Endothelial cell (in vitro differentiated cells): ENCODE results near the gene DCDC2C. TPM values are rescaled to one million over a fixed set of nuclear protein-coding genes. Genes with fewer than 3 reads are reported as not detected.

Source experiments
- DNase-seq: peaks from one replicate; pipeline ENCODE4 v3.0.0; 2021; ENCODE audit warnings: low spot score
- H3K27ac Mint-ChIP-seq: one replicate; pipeline ENCODE4 v1.8.0; 2021; ENCODE audit warnings: mixed read lengths, inconsistent platforms; ENCODE audit not compliant: unreplicated experiment
- H3K27me3 Mint-ChIP-seq: one replicate; pipeline ENCODE4 v1.8.0; 2021; ENCODE audit warnings: mild to moderate bottlenecking, moderate library complexity, mixed read lengths, inconsistent platforms; ENCODE audit not compliant: unreplicated experiment
- H3K36me3 Mint-ChIP-seq: one replicate; pipeline ENCODE4 v1.8.0; 2021; ENCODE audit warnings: mild to moderate bottlenecking, low read depth, mixed read lengths, inconsistent platforms; ENCODE audit not compliant: unreplicated experiment
- H3K4me1 Mint-ChIP-seq: one replicate; pipeline ENCODE4 v1.8.0; 2021; ENCODE audit warnings: mild to moderate bottlenecking, mixed read lengths, inconsistent platforms; ENCODE audit not compliant: unreplicated experiment
- H3K4me3 Mint-ChIP-seq: one replicate; pipeline ENCODE4 v1.8.0; 2021; ENCODE audit warnings: mild to moderate bottlenecking, mixed read lengths, inconsistent platforms; ENCODE audit not compliant: unreplicated experiment
- H3K9me3 Mint-ChIP-seq: one replicate; pipeline ENCODE4 v1.8.0; 2021; ENCODE audit warnings: mixed read lengths, inconsistent platforms; ENCODE audit not compliant: unreplicated experiment
- CTCF ChIP-seq: fragments of 200-600 bp; sonication (generic); IDR thresholded peaks from one replicate; pipeline ENCODE4 v1.5.0; 2021; ENCODE audit warnings: antibody characterized with exemption; ENCODE audit not compliant: unreplicated experiment
- total RNA-seq: library from RNA; stranded (reverse); fragmentation: NEBNext Ultra II Directional; extraction: Animal tissue kit (Norgen Biotek cat#: 25700); gene quantifications from one replicate; pipeline ENCODE4 v1.2.1, GENCODE V29; 2021; ENCODE audit not compliant: unreplicated experiment

Gene DCDC2C
- total RNA-seq, 1 donor from 2014 or later, result not detected

DNA sequence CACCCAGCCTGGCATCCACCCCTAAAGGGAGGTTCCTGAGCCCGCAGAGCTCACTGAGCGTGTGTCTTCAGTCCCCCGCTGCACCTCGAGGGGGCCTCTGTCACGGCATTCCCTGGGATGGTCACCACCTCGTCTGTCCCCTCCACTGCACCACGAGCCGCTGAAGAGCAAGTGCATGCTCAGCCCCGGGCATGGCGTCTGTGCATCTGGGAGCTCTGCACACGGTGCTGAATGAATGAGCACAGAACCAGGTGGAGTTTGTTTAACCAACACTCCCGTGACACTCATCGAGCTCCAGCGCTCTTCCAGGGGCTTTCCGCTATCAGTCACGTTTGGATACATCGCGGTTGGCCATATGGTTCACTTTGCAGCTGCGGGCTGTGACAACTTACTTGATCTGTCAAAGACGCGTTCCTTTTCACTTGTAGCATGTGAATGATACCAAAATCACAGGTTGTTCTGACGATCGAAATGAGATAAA lies 36.2 kb upstream of the DCDC2C start:
- Mint-ChIP-seq H3K4me1 (no peaks in the 10 kb centered on the region), H3K9me3 (no peaks in the 10 kb centered on the region), H3K36me3 (no peaks in the 10 kb centered on the region), H3K4me3 (no peak overlapping the region), H3K27ac (no peak overlapping the region), H3K27me3 (peaks cover 1% of the 10 kb centered on the region)
- no peak for TF ChIP-seq CTCF
- no peak for DNase-seq

- peaks cover 1% of the 10 kb centered on the region for H3K27me3 Mint-ChIP-seq
- no peak for DNase-seq
- H3K9me3 Mint-ChIP-seq, result no peaks in the 10 kb centered on the region
- H3K36me3 Mint-ChIP-seq, result no peaks in the 10 kb centered on the region
- no peaks in the 10 kb centered on the region for H3K4me1 Mint-ChIP-seq
- no peak overlapping the region for H3K27ac Mint-ChIP-seq
- no peak for TF ChIP-seq CTCF
- H3K4me3 Mint-ChIP-seq, result no peak overlapping the region
These were observed 33.7 kb upstream of the DCDC2C start for GRCh38 chr2:3669656-3670055.

DNA sequence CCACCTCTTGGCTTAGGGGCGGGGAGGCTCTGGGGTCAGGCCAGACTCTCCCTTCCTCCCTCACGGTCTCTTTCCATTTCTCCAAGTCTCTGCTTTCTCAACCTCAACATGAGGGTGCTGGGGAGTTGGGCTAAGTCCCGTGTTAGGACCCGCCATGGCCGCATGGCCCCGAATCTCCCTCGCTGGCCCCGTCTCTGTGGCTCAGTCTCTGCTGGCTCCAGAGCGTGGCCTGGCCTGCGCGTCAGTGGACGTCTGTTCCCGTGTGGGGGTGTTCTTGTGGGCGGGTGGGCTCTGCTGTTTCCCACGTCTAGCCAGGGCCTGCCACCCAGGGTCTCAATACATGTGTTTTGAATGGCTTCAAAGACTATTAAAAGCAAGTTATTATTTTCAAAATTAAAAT lies 33.0 kb upstream of the DCDC2C start:
- H3K27ac Mint-ChIP-seq, result no peak overlapping the region
- no peak overlapping the region for H3K4me3 Mint-ChIP-seq
- no peaks in the 10 kb centered on the region for H3K4me1 Mint-ChIP-seq

GRCh38 chr2:3670941-3671340 lies 32.4 kb upstream of the DCDC2C start:
- TF ChIP-seq CTCF, result no peak
- Mint-ChIP-seq H3K27me3 (peaks cover 1% of the 10 kb centered on the region), H3K4me3 (no peak overlapping the region), H3K4me1 (no peaks in the 10 kb centered on the region), H3K9me3 (no peaks in the 10 kb centered on the region), H3K36me3 (no peaks in the 10 kb centered on the region), H3K27ac (no peak overlapping the region)
- DNase-seq, result no peak

More for the DNA sequence above, 33.0 kb upstream of the DCDC2C start:
- Mint-ChIP-seq H3K9me3 (no peaks in the 10 kb centered on the region), H3K27me3 (peaks cover 1% of the 10 kb centered on the region), H3K36me3 (no peaks in the 10 kb centered on the region)
- no peak for TF ChIP-seq CTCF
- no peak for DNase-seq

- Mint-ChIP-seq H3K27me3 (peaks cover 1% of the 10 kb centered on the region), H3K4me1 (no peaks in the 10 kb centered on the region), H3K4me3 (no peak overlapping the region), H3K27ac (no peak overlapping the region), H3K9me3 (no peaks in the 10 kb centered on the region), H3K36me3 (no peaks in the 10 kb centered on the region)
- no peak for TF ChIP-seq CTCF
- no peak for DNase-seq
These were observed 30.3 kb upstream of the DCDC2C start for GRCh38 chr2:3672861-3673678.
